ENCODE data around the gene MAGOH. TPM values are rescaled to one million over a fixed set of nuclear protein-coding genes. Genes with fewer than 3 reads are reported as not detected.

MAGOH gene
- polyA plus RNA-seq, 3 donors = 22.9 to 70.8 (median 69.2) TPM

GRCh38 chr1:53241828-53242227 is 3.5 kb upstream of the MAGOH start:
- no peak overlapping the region for H2AFZ ChIP-seq (ENCODE audit: insufficient read depth, low read depth, low read length, poor library complexity, severe bottlenecking)
- no peak overlapping the region for H3K9ac ChIP-seq (ENCODE audit: insufficient read depth, low read length, poor library complexity, severe bottlenecking)
- TF ChIP-seq CTCF (IDR thresholded peaks at IDR 0.05) = no peak
- DNase-seq = no peak
- Mint-ChIP-seq H3K27me3 (ENCODE audit: low read depth in 3 of 3) (peaks cover 2 to 5% (median 2%) of the 10 kb centered on the region in 3 donors), H3K27ac (no peak overlapping the region), H3K4me1 (peaks cover 14% of the 10 kb centered on the region), H3K4me3 (no peak overlapping the region), H3K36me3 (peaks cover 17 to 23% of the 10 kb centered on the region in 2 donors), H3K9me3 (peaks cover 0 to 2% (median 0%) of the 10 kb centered on the region in 7 donors)
- intact Hi-C loops (cut with micrococcal nuclease) = no loop called here
- H3K79me2 ChIP-seq (ENCODE audit: insufficient read depth, low read length) = peaks cover 15% of the 10 kb centered on the region
- peaks cover 11 to 28% of the 10 kb centered on the region in 2 donors for H3K36me3 ChIP-seq (replicated peaks in 1 of 2; ENCODE audit: control insufficient read depth in 1 of 2, insufficient read depth in 2 of 2, low read length in 2 of 2)
- 92% methylated on average over 2 of the region's 2 CpGs for WGBS (ENCODE audit: insufficient coverage)
- no peaks in the 10 kb centered on the region for H3K9me3 ChIP-seq (replicated peaks in 1 of 2; ENCODE audit: control insufficient read depth in 1 of 2, insufficient read depth in 1 of 2, low read length in 2 of 2)
- no peaks in the 10 kb centered on the region for H4K20me1 ChIP-seq (ENCODE audit: insufficient read depth, low read length)
- H3K4me1 ChIP-seq (ENCODE audit: control insufficient read depth in 1 of 2, insufficient read depth in 2 of 2, low read length in 2 of 2) = peaks cover 15 to 21% of the 10 kb centered on the region in 2 donors
- no peak overlapping the region for H3K4me3 ChIP-seq (replicated peaks in 1 of 3; ENCODE audit: low read depth in 2 of 3, low read length in 3 of 3)
- H3K27me3 ChIP-seq (ENCODE audit: control insufficient read depth in 2 of 2, insufficient read depth in 2 of 2, low read length in 2 of 2) = no peaks in the 10 kb centered on the region
- H3K27ac ChIP-seq (ENCODE audit: low read depth in 1 of 2, low read length in 2 of 2) = no peak overlapping the region
- no peak overlapping the region for H3K4me2 ChIP-seq (replicated peaks; ENCODE audit: extremely low read depth, low read length, poor library complexity, severe bottlenecking)

GRCh38 chr1:53237638-53238037 is 680 bp downstream of the MAGOH start:
- H2AFZ ChIP-seq (ENCODE audit: insufficient read depth, low read depth, low read length, poor library complexity, severe bottlenecking) = peak overlapping the region; percentile 97

More at GRCh38 chr1:53237638-53238037, 680 bp downstream of the MAGOH start:
- DNase-seq = no peak
- peak overlapping the region; percentile 89 to 94 (median 90) for H3K4me3 ChIP-seq (replicated peaks in 1 of 3; ENCODE audit: low read depth in 2 of 3, low read length in 3 of 3)
- TF ChIP-seq CTCF (IDR thresholded peaks at IDR 0.05) = no peak
- Mint-ChIP-seq H3K9me3 (peaks cover 0 to 2% (median 0%) of the 10 kb centered on the region in 7 donors), H3K4me3 (peak overlapping the region; percentile 93 to 96), H3K27me3 (ENCODE audit: low read depth in 3 of 3) (peaks cover 0 to 5% (median 2%) of the 10 kb centered on the region in 3 donors), H3K36me3 (peaks cover 31 to 32% of the 10 kb centered on the region in 2 donors), H3K4me1 (peaks cover 22% of the 10 kb centered on the region), H3K27ac (peak overlapping the region; percentile 95 to 99 (median 97))
- H3K4me1 ChIP-seq (ENCODE audit: control insufficient read depth in 1 of 2, insufficient read depth in 2 of 2, low read length in 2 of 2) = peaks cover 15 to 21% of the 10 kb centered on the region in 2 donors
- no peaks in the 10 kb centered on the region for H4K20me1 ChIP-seq (ENCODE audit: insufficient read depth, low read length)
- no peaks in the 10 kb centered on the region for H3K9me3 ChIP-seq (replicated peaks in 1 of 2; ENCODE audit: control insufficient read depth in 1 of 2, insufficient read depth in 1 of 2, low read length in 2 of 2)
- H3K79me2 ChIP-seq (ENCODE audit: insufficient read depth, low read length) = peaks cover 36% of the 10 kb centered on the region
- peak overlapping the region; percentile 98 for H3K4me2 ChIP-seq (replicated peaks; ENCODE audit: extremely low read depth, low read length, poor library complexity, severe bottlenecking)
- H3K36me3 ChIP-seq (replicated peaks in 1 of 2; ENCODE audit: control insufficient read depth in 1 of 2, insufficient read depth in 2 of 2, low read length in 2 of 2) = peaks cover 30 to 39% of the 10 kb centered on the region in 2 donors
- WGBS (ENCODE audit: insufficient coverage) = 30% methylated on average over 2 of the region's 8 CpGs
- intact Hi-C loops (cut with micrococcal nuclease) = no loop called here
- H3K27ac ChIP-seq (ENCODE audit: low read depth in 1 of 2, low read length in 2 of 2) = peak overlapping the region; percentile 72 to 93
- peak overlapping the region; percentile 80 for H3K9ac ChIP-seq (ENCODE audit: insufficient read depth, low read length, poor library complexity, severe bottlenecking)
- H3K27me3 ChIP-seq (ENCODE audit: control insufficient read depth in 2 of 2, insufficient read depth in 2 of 2, low read length in 2 of 2) = no peaks in the 10 kb centered on the region
